Right renal pelvis (tissue), 4 donors: ENCODE data around the gene GUCY1A2. TPM values are rescaled to one million over a fixed set of nuclear protein-coding genes. Genes with fewer than 3 reads are reported as not detected.

Experiments used
- DNase-seq, 4 donors: peaks; one replicate each; pipeline ENCODE4 v3.0.0-alpha.2; 2013; ENCODE audit warnings: low read depth in 4 of 4, low spot score in 3 of 4, missing footprints in 1 of 4
- polyA plus RNA-seq, 4 donors: library from polyadenylated mRNA; unstranded; fragments of 120-200 nt; gene quantifications; one replicate each; pipeline ENCODE4 v1.2.1, GENCODE V29; 2013; ENCODE audit not compliant: insufficient read length in 4 of 4

Gene GUCY1A2
- polyA plus RNA-seq, 4 donors, result 2.8 to 3.7 (median 3.2) TPM

GRCh38 chr11:106684944-106685343 lies 333.3 kb downstream of the GUCY1A2 start:
- no peak for DNase-seq

GRCh38 chr11:106683435-106683834 lies 334.8 kb downstream of the GUCY1A2 start:
- DNase-seq, result no peak

- no peak for DNase-seq
Observed at GRCh38 chr11:106681435-106681834, 336.8 kb downstream of the GUCY1A2 start.

GRCh38 chr11:106679581-106679980 lies 338.7 kb downstream of the GUCY1A2 start:
- DNase-seq, result no peak

GRCh38 chr11:106679181-106679580 lies 339.1 kb downstream of the GUCY1A2 start:
- DNase-seq, result no peak

- no peak for DNase-seq
Observed at GRCh38 chr11:106670069-106670468, 348.2 kb downstream of the GUCY1A2 start.

- no peak for DNase-seq
Observed at GRCh38 chr11:106668147-106668546, 350.1 kb downstream of the GUCY1A2 start.

DNA sequence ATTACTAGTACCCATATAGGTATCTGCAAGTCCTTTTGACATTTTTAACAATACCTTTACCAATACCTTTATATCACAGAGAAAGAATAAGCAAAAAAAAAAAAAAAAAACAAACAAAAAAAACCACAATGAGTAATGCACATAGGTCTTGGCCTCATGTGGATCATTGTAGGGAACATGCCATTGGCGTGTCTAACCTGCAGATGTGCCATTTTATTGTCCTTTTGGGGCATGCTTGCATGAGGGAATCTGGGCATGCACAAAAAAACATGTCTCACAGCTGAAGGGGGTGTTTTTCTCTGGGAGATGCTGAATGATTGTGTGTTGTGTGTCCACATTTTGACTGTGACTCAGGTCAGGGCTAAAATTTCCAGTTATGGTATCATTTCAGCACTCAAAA lies 361.6 kb downstream of the GUCY1A2 start:
- DNase-seq, result no peak

DNA sequence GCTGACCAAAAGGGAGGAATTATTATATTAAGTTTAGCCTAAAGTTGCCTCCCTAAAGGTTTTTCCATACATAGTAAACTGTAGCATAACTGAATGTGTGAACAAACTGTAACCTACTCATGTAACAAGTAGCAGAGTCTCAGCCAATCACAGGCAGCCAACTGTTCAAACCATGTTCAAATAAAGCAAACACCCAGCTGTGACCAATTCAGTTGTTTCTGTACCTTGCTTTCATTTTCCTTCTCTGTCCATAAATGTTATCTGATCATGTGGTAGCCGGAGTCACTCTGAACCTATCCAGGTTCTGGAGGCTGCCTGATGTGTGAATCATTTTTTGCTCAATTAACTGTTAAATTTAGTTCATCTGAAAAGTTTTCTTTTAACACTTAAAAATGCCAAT lies 373.5 kb downstream of the GUCY1A2 start:
- DNase-seq, result no peak

DNA sequence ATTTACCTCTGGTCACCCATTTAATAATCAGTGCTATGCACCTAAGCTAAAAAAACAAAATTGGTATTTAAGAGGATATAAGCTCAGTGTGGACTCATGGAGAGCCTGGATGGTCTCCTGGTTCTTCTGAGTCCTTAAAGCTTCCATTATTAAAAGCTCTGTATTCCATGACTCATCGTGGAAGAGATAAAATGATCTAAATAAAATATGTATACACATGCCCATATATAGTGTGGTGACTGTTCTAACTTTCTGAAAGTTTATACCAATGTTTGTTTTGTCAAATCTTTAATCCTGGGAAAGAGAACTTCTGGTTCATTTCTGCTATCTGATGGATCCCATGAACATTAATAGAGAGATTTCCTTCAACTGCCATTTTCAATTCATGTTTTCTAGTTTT lies 375.9 kb downstream of the GUCY1A2 start:
- no peak for DNase-seq

DNA sequence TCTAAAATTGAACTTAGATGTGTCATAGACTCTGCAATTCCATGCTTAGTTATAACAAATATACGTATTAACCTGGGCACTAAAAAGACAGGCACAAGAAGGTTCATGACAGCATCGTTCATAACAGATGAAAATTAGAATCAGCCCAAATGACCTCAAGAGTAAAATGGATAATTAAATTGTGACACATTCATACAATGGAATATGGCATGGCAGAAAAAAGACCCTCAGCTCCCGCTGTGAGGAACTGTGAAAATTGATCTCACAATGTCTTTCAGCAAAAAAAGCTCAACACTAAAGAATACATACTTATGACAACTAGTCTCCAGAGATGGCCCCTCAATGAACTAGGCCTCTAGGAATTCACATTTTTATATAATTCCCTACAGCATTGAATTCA lies 386.0 kb downstream of the GUCY1A2 start:
- DNase-seq, result no peak

- no peak for DNase-seq
Observed at GRCh38 chr11:106627694-106628093, 390.6 kb downstream of the GUCY1A2 start.

DNA sequence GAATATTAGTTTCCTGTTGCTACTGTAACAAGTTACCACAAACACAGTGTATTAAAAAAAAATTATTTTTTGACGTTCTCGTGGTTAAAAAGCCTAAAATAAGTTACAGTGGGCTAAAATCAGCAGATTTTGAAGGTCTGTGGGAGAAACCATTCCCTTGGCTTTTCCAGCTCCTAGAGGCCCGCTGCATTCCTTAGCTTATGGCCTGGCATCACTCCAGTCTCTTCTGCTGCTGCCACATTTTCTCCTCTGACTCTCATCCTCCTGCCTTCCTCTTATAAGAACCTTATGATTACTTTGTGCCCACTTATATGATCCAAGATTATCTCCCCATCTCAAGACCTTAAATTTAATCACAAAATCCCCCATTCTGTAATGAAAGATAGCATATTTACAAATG lies 392.7 kb downstream of the GUCY1A2 start:
- no peak for DNase-seq

DNA sequence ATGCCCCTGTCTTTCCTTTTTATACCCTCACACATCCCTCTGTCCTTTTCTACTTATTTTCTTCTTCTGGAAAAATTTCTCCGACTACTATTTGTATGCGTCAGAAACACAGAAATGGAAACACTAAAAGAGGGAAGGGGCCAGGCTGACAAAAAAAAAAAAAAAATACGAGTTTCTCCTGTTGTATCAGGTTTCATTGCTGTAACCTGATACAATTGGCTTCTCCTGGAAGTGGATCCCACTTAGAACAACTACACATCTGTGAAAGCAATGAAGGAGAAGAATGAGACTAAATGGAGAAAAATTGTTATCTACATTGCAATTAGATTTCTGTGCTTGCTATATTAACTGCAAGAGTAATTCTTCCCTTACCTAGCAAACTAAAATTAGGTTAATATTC lies 393.9 kb downstream of the GUCY1A2 start:
- no peak for DNase-seq
